ENCODE results near the gene TRAPPC8.
"Not testable (repeated sequence)": the region's sequence is repeated elsewhere in the genome, so short reads cannot be mapped to it uniquely, and the experiment has no call there.

Gene TRAPPC8

GRCh38 chr18:31942999-31943877 is at the start of gene TRAPPC8:
Gene TRAPPC8, minus strand, starts transcription at chr18:31943128. Its CDS starts 364 bp downstream, at chr18:31942764.
- DNase-seq (ENCODE audit: low spot score), result peak; percentile 97

- DNase-seq (ENCODE audit: low spot score), result no peak
These were observed 47.9 kb upstream of the TRAPPC8 start for GRCh38 chr18:31990823-31991222.

GRCh38 chr18:31983976-31984375 is 41.0 kb upstream of the TRAPPC8 start:
- no peak for DNase-seq (ENCODE audit: low spot score)

- DNase-seq (ENCODE audit: low spot score), result no peak
These were observed 40.1 kb upstream of the TRAPPC8 start for GRCh38 chr18:31983020-31983419.

DNA sequence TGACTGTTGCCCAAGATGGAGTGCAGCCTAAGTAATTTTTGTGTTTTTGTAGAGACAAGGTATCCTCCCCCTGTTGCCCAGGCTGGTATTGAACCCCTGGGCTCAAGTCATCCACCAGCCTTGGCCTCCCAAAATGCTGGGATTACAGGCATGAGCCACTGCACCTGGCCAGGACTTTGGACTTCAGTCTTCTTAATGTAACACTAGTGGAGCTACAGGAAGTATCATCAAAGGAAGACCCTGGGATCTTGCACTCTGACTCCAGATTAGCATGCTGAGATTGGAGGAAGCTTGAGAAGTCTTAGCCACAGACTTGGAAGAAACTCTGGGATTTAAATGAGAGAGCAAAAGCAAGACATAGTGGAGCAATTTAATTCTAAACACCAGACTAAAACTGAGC is 37.9 kb upstream of the TRAPPC8 start:
- DNase-seq (ENCODE audit: low spot score), result no peak

- DNase-seq (ENCODE audit: low spot score), result no peak
These were observed 36.8 kb upstream of the TRAPPC8 start for GRCh38 chr18:31979714-31980113.

GRCh38 chr18:31978616-31979015 is 35.7 kb upstream of the TRAPPC8 start:
- no peak for DNase-seq (ENCODE audit: low spot score)

- DNase-seq (ENCODE audit: low spot score), result peak; percentile 65
These were observed 34.4 kb upstream of the TRAPPC8 start for GRCh38 chr18:31977270-31977872.

DNA sequence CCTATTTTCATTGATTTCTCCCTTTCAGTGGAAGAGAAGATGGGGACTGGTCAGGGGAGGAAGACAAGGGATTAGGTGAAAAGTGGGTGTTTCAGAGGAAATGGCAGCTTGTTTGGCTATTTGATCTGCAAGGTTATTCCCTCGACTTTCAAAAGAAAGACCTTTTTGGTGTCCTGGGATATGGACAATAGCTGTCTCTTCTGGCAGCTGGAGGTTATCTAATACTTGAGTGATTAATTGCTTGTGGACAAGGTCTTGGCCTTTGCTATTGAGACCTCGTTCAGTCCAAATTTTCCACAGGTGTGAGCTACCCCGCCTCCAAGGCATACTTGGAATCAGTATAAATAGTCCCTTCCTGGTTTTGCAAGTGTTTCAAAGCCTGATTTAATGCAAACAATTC is 33.3 kb upstream of the TRAPPC8 start:
- no peak for DNase-seq (ENCODE audit: low spot score)

DNA sequence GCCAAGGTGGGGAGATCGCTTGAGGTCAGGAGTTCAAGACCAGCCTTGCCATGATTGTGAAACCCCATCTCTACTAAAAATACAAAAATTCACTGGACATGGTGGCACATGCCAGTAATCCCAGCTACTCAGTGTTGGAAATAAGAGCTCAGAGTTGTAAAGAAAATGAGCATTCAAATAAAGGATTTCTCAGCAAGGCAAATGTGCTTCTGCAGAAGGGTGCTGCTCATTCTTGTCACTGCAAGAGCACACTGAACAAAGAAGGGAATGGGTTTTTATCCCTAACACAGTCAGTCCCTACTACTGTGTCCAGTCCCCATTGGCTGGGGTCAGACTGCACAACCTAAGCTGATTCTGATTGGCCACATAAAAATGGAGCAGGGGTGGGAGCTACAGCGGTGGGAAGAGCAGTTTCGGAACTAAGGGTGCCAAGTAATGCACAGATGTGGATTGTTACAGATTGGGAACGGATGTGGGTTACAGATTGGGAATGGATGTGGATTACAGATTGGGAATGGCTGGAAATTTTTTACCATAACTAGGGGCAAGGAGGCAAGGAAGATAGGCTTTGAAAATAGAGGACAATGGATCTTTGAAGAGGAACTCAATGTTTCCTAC is 31.1 kb upstream of the TRAPPC8 start:
- no peak for DNase-seq (ENCODE audit: low spot score)

DNA sequence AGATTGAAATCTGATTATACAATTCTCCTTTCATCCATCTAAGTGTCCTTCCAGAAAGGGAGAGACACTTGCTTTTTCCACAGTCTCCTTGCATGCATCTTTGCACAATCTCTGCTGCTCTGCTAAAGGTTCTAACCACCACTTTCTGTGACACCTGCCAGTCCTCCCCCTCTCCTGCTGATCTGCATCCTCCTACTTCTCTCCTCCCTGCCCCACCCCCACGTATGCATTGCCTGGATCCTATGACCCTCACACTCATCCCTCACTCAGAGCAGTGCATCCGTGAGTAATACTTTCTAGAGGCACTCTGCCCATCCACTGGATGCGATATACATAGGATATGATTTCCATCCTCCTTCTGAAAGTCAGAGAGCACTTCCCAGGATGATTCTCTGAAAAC is 27.7 kb upstream of the TRAPPC8 start:
- DNase-seq (ENCODE audit: low spot score), result no peak

- DNase-seq (ENCODE audit: low spot score), result no peak
These were observed 22.5 kb upstream of the TRAPPC8 start for GRCh38 chr18:31965316-31965970.

GRCh38 chr18:31957728-31958127 is 14.8 kb upstream of the TRAPPC8 start:
- DNase-seq (ENCODE audit: low spot score), result no peak

- DNase-seq (ENCODE audit: low spot score), result no peak
These were observed 11.4 kb upstream of the TRAPPC8 start for GRCh38 chr18:31954349-31954748.

DNA sequence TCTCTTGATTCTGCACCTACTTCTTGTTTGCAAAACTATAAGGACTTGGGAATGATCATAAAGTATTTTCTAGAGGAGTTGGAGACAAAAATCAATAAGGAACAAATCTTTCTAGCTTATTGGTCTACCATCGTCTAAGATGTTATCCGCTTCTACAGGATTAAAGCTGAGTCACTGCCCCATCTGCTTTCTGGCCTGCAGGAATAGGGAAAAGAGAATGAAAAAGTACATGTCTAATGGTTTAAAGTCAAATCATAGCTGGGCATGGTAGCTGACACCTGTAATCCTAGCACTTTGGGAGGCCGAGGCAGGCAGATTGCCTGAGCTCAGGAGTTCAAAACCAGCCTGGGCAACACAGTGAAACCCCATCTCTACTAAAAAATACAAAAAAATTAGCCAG is 10.8 kb upstream of the TRAPPC8 start:
- DNase-seq (ENCODE audit: low spot score), result not testable (repeated sequence)

DNA sequence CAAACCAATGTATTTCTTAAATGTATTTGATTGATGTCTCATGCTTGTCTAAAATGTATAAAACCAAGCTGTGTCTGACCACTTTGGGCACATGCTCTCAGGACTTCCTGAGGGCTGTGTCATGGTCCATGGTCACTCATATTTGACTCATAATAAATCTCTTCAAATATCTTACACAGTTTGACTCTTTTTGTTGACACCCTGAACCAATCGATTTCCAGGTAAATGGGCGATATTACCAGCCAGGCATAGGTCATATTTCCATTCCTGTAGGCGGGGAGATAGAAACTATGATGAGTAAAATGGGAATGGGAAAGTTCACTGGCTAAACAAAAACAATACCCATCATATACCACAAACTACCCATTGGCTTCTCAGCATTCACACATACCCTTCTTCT is 9.3 kb upstream of the TRAPPC8 start:
- no peak for DNase-seq (ENCODE audit: low spot score)

- DNase-seq (ENCODE audit: low spot score), result no peak
These were observed 7.7 kb upstream of the TRAPPC8 start for GRCh38 chr18:31950583-31950982.

GRCh38 chr18:31948349-31948748 is 5.4 kb upstream of the TRAPPC8 start:
- DNase-seq (ENCODE audit: low spot score), result not testable (repeated sequence)

DNA sequence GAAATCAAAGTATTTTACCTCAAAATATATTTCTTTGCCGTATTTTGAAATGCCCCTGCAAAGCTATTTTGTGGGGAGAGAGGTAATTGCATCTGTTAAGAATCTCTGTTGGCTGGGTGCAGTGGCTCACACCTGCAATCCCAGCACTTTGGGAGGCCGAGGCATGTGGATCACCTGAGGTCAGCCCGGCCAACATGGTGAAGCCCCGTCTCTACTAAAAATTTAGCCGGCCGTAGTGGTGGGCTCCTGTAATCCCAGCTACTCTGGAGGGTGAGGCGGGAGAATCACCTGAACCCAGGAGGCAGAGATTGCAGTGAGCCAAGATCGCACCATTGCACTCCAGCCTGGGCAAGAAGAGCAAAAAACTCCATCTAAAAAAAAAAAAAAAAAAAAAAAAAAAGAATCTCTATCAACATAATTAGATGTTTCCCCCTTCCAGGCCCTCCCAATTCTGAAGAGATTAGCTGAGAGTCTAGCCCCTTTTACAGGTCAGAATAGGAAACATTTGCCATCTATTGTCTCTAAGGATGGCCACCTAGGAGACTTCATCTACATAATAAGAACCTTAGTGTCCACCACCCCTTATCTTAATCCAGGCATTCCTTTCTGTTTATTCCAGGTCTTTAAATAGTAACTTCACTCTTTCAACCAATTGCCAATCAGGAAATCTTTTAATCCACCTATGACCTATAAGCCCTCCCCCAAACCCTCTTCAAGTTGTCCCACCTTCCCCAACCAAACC is 3.5 kb upstream of the TRAPPC8 start:
- no peak for DNase-seq (ENCODE audit: low spot score)

DNA sequence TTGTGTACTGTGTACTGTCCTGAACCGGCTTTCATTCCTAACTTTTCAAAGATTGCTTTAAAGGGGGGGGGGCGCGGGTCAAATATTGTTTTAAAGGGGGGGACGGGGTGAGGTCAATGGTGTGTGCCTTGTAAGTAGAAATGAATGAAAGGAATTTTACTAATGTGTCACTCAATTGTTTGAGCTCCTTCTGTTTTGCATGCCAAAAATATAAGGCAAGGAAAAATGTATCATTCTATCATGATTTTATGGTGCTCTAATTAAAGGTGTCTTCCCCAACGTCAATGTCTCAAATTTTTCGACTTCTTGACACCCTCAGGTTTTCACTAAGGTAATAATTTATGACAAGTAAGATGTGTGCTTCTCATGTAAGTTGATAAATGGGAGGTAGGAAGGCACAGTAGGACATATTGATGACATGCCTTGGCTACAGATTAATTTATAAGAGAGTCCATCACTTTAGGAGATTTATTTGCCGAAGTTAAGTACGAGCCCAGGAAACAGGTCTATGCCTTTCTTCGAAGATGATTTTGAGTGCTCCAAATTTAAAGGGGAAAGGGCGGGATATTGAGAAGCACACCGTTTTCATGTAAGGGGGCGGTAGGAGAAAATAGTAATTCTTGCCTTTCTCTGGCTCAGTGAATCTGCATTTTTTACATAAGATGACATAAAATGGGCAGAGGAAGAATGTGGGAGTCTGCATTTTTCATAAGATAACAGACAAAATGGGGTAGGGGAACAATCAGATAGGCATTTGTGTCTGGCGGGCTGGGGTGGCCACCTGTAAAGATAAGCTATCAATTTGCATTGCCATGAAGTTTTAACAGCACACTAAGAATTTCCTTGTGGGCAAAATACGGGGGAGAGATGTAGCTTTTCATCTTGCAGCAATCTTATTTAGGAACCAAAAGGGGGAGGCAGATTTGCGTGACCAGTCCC is 1.2 kb upstream of the TRAPPC8 start:
- DNase-seq (ENCODE audit: low spot score), result no peak
